Stimulated activated CD8-positive, alpha-beta memory T cell treated with anti-CD3 and anti-CD28 coated beads, Interleukin-12 subunit alpha, Interleukin-12 subunit beta, amount 100 ng/mL, for 24 hours (primary cell): Measurements from ENCODE around the gene CDHR1.

Source experiments
- DNase-seq: peaks from one replicate; pipeline ENCODE4 v3.0.0-alpha.2; 2020; ENCODE audit errors: extremely low read depth

The CDHR1 gene

GRCh38 chr10:84262190-84262956 lies 68.0 kb downstream of the CDHR1 start:
- DNase-seq: no peak

- DNase-seq: no peak
These were observed 69.4 kb downstream of the CDHR1 start for GRCh38 chr10:84263716-84264115.

GRCh38 chr10:84264611-84265141 lies 70.3 kb downstream of the CDHR1 start:
- peak; percentile 30 for DNase-seq

- DNase-seq: no peak
These were observed 71.1 kb downstream of the CDHR1 start for GRCh38 chr10:84265418-84265817.

- peak; percentile 47 for DNase-seq
These were observed 73.3 kb downstream of the CDHR1 start for GRCh38 chr10:84267503-84268126.

- DNase-seq: no peak
These were observed 74.8 kb downstream of the CDHR1 start for GRCh38 chr10:84269162-84269561.
